ENCODE measurements around the gene UBAC2. TPM values are rescaled to one million over a fixed set of nuclear protein-coding genes. Genes with fewer than 3 reads are reported as not detected.
"Not testable (repeated sequence)": the region's sequence is repeated elsewhere in the genome, so short reads cannot be mapped to it uniquely, and the experiment has no call there.

Gene UBAC2
- polyA plus RNA-seq, 1 donor = 93.5 TPM

- DNase-seq = no peak
Observed at GRCh38 chr13:99211421-99212035, 10.9 kb downstream of the UBAC2 start.

GRCh38 chr13:99214232-99214631 lies 13.6 kb downstream of the UBAC2 start:
- DNase-seq = no peak

GRCh38 chr13:99214731-99215130 lies 14.1 kb downstream of the UBAC2 start:
- no peak for DNase-seq

GRCh38 chr13:99215184-99215830 lies 14.7 kb downstream of the UBAC2 start:
- DNase-seq = no peak

- DNase-seq = no peak
Observed at GRCh38 chr13:99217461-99218110, 16.9 kb downstream of the UBAC2 start.

- no peak for DNase-seq
Observed at GRCh38 chr13:99218126-99218525, 17.5 kb downstream of the UBAC2 start.

GRCh38 chr13:99218545-99218944 lies 17.9 kb downstream of the UBAC2 start:
- DNase-seq = no peak

- no peak for DNase-seq
Observed at GRCh38 chr13:99218969-99219368, 18.3 kb downstream of the UBAC2 start.

- no peak for DNase-seq
Observed at GRCh38 chr13:99220199-99220935, 19.7 kb downstream of the UBAC2 start.

- DNase-seq = no peak
Observed at GRCh38 chr13:99221567-99222239, 21.0 kb downstream of the UBAC2 start.

- no peak for DNase-seq
Observed at GRCh38 chr13:99223587-99223986, 22.9 kb downstream of the UBAC2 start.

GRCh38 chr13:99224021-99224420 lies 23.4 kb downstream of the UBAC2 start:
- no peak for DNase-seq

GRCh38 chr13:99225078-99225477 lies 24.4 kb downstream of the UBAC2 start:
- no peak for DNase-seq

GRCh38 chr13:99226513-99226912 lies 25.9 kb downstream of the UBAC2 start:
- DNase-seq = no peak

- no peak for DNase-seq
Observed at GRCh38 chr13:99227331-99227900, 26.8 kb downstream of the UBAC2 start.

- no peak for DNase-seq
Observed at GRCh38 chr13:99227909-99228688, 27.4 kb downstream of the UBAC2 start.

GRCh38 chr13:99228737-99229691 lies 28.4 kb downstream of the UBAC2 start:
- no peak for DNase-seq

- not testable (repeated sequence) for DNase-seq
Observed at GRCh38 chr13:99230588-99230987, 29.9 kb downstream of the UBAC2 start.

GRCh38 chr13:99230991-99231390 lies 30.3 kb downstream of the UBAC2 start:
- no peak for DNase-seq

GRCh38 chr13:99231721-99232120 lies 31.1 kb downstream of the UBAC2 start:
- DNase-seq = no peak

Measured in left kidney (tissue), 2 donors.